ENCODE results near the gene ELMOD1.

Gene ELMOD1

GRCh38 chr11:107683807-107684206 lies 92.9 kb downstream of the ELMOD1 start:
- DNase-seq (ENCODE audit: low read depth, low spot score), result no peak

DNA sequence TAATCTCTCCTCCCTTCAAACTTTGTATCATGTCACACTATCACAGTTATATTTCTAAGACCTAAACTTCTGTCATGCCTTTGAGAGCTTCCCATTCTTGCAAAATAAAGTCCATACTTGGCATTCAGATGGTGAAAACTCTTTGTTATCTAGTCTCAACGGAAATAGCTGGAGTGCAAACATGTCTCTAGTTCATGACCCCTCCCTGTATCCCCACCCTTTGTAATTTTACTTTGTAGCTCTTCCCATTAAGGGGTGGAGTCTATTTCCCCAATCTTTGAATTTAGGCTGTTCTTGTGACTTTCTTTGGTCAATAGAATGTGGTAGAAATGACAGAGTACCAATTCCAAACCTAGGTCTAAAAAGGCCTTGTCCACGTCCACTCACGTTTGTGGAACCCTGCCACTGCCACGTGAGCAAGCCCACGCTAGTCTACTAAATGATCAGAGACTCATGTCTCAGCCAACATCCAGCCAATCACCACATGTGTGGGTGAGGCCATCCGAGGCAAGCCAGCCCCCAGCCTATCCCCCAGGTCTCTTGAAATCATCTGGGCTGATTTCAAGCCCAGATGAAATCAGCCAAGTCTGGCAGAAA lies 97.5 kb downstream of the ELMOD1 start:
- DNase-seq (ENCODE audit: low read depth, low spot score), result no peak

GRCh38 chr11:107689317-107690202 lies 98.6 kb downstream of the ELMOD1 start:
- DNase-seq (ENCODE audit: low read depth, low spot score), result peak; percentile 7

- no peak for DNase-seq (ENCODE audit: low read depth, low spot score)
Observed at GRCh38 chr11:107691000-107691750, 100.2 kb downstream of the ELMOD1 start.

DNA sequence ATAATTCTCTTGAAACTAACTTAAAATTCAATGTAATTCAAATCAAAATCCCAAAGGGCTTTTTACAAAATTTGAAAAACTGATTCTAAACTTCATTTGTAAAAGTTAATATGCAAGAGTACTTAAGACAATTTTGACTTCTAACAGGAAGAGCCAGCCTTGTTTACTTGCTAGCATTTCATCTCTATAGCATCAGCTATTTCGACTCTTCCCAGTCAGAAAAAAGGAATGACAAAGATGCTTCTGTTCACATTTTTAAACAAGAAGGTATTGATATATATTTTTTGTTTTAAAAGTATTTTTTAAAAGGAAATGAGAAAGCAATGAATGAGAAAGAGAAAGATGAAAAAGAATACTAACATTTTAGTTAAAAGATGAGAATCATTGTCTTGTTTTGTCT lies 104.5 kb downstream of the ELMOD1 start:
- DNase-seq (ENCODE audit: low read depth, low spot score), result no peak

DNA sequence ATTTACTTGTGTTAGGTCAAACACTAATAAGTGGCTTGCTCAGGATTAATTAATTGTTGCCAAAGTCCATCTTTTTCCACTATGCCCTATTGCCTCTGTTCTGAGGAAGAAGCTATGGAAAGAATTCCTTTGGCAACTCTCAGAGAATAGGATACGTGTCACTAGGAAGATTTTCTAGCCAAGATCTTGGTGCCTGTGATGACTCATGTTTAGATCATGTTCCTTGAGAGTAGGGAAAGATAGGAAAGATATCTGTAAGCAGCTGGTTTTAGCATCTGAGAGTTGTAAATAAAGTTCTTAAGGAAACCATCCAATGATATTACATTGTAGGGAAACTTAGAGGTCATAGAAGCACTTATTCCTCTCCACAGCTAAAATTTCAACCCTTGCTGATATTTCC lies 105.2 kb downstream of the ELMOD1 start:
- peak; percentile 37 for DNase-seq (ENCODE audit: low read depth, low spot score)

- DNase-seq (ENCODE audit: low read depth, low spot score), result no peak
Observed at GRCh38 chr11:107697291-107697690, 106.3 kb downstream of the ELMOD1 start.

DNA sequence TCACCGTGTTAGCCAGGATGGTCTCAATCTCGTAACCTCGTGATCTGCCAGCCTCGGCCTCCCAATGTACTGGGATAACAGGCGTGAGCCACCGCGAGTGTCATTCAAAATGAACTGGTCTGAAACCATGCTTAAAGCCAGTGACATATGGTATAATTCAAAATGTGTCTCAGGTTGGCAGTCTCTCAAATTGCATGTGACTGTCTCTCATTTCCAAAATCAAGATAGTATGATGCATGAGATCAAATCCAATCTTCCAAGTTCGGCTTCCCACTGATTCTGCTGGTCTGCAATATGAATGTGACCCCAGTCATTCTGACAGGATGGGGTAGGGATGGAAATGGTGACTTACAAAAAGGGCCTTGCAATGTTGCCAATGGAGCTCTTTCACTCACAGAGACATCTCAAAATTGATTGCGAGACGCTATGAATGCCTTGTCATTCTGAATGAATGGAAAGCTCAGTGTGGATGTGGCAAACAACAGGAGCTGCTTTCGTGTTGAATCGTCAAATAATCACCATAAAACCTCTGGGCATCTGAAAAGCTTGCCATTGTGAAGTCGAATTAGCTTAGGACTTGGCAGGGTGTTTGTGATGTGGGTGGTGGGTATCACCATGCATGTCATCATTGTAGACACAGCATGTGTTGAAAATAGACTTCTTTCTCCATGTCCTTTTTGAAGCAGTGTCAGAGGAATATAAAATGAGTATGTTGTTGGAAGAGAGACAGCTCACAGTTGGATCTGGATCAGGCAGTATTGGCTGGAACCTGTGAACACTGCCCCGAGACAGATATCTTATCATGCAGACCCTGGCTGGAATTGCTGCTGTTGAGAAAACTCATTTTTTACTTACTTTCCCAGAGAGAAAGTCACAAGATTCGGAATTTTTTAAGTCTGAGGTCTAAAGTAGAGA lies 108.7 kb downstream of the ELMOD1 start:
- DNase-seq (ENCODE audit: low read depth, low spot score), result no peak

DNA sequence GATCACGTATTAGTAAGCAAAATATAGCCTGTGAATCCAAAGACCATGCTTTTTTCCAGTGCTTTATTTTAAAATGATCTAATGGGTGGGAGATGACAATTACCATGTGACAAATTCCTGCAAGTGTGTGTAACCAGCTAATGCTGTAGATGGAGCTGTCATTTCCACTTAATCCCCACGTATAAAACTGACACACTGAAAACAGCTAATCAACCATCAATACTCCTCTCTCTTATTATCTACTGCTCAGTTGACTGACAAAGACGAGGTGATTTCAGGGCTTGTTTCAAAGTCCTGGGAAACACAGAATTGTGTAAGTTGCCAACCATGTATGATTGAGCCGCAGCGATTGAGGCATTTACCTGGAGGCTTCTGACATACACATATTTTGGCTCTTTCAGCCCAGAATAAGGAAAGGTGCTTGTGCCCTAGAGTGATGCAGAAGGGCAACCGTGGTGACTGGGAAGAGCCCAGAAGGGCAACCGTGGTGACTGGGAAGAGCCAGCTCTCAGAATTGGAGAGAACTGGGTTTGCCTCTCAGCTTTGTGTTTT lies 111.2 kb downstream of the ELMOD1 start:
- no peak for DNase-seq (ENCODE audit: low read depth, low spot score)

- no peak for DNase-seq (ENCODE audit: low read depth, low spot score)
Observed at GRCh38 chr11:107702723-107703122, 111.8 kb downstream of the ELMOD1 start.

DNA sequence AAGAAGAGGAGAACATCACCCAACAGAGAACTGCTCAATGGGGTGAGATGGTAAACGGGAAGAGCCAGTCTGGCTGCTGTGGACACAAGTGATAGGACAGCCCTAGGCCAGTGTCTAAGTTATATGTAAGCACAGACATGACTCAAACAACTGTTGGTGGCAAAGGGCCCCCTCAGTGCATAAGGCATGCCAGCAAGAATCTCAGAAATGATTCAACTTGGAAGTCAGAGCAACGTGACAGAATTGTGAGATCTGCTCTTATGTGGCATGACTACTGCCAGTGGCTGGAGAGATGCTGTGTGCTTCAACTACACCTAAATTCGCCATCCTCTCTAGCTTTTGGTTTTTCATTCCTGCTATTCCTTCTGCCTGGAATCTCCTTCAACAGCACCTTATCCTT lies 113.5 kb downstream of the ELMOD1 start:
- DNase-seq (ENCODE audit: low read depth, low spot score), result no peak

- DNase-seq (ENCODE audit: low read depth, low spot score), result no peak
Observed at GRCh38 chr11:107705027-107705426, 114.1 kb downstream of the ELMOD1 start.

DNA sequence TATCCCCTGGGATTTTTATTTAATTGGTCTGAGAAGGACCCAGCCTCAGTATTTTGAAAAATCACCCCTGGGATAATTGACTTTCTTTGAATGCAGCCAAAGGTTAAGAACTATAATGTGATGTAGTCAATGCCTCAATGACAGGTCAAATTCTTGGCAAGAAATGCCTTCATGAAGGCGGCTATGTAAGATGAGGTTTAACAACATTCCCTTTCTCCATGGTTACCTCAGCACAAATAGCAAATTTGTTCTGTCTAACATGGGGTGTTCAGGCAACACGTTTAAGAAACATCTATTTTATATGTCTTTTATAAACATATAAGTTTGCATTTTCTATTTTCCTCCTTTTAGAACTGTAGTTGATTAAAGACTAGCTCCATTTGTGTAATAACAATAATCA lies 115.6 kb downstream of the ELMOD1 start:
- DNase-seq (ENCODE audit: low read depth, low spot score), result no peak

- no peak for DNase-seq (ENCODE audit: low read depth, low spot score)
Observed at GRCh38 chr11:107707215-107707671, 116.3 kb downstream of the ELMOD1 start.

- no peak for DNase-seq (ENCODE audit: low read depth, low spot score)
Observed at GRCh38 chr11:107707807-107708206, 116.9 kb downstream of the ELMOD1 start.

DNA sequence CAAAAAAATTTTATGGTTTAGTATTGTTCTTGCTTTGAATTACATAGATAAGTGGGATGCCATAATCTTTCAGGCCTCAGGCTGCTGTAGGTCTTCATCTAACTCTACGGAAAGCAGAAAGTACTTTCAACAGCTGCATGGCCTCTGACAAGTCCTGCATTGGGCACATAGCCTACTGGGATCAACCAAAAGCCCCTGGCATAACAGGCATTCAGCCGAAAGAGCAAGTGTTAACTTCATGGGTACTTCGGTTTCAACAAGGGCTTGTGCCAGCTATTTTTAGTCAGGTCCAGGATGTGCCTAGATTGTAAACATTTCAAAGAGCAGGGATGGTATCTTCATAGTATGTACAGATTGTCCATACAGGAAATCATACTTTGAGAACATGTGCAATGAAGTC lies 117.8 kb downstream of the ELMOD1 start:
- no peak for DNase-seq (ENCODE audit: low read depth, low spot score)

GRCh38 chr11:107710301-107710700 lies 119.4 kb downstream of the ELMOD1 start:
- no peak for DNase-seq (ENCODE audit: low read depth, low spot score)

- no peak for DNase-seq (ENCODE audit: low read depth, low spot score)
Observed at GRCh38 chr11:107711861-107712755, 121.2 kb downstream of the ELMOD1 start, which contains the start of gene SLN. TSS of gene SLN (minus strand) at chr11:107712056.

DNA sequence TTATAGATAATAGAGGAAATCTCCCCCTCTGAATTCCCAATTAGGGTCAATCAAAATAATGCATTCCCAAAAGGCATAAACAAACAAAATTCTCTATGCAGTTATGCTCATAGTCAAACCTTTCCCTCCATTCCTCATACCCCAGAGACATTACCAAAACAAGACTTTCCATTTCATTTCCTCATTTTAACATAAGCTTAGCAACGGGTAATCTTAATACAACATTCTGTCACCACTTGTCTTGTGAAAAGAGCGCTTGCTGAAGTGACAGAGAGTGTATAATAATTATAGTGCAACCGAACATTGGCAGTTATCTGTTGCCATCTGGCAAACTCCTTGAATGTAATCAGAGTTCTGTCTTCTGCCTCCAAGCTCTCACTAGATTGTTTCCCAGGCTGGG lies 122.1 kb downstream of the ELMOD1 start:
- DNase-seq (ENCODE audit: low read depth, low spot score), result no peak
